ENCODE data around the gene SOWAHC. TPM values are rescaled to one million over a fixed set of nuclear protein-coding genes. Genes with fewer than 3 reads are reported as not detected.
"Not testable (repeated sequence)": the region's sequence is repeated elsewhere in the genome, so short reads cannot be mapped to it uniquely, and the experiment has no call there.

Gene SOWAHC
- polyA plus RNA-seq = 20.8 TPM
- long read RNA-seq, donor 1, full-length matches to known transcripts = 18 of 18 reads
- long read RNA-seq, donor 1, partial matches to known transcripts = 0 of 18 reads
- long read RNA-seq, donor 1, other reads (novel, unspliced or antisense) = 0 of 18 reads
- long read RNA-seq, donor 2, full-length matches to known transcripts = 34 of 34 reads
- long read RNA-seq, donor 2, partial matches to known transcripts = 0 of 34 reads
- long read RNA-seq, donor 2, other reads (novel, unspliced or antisense) = 0 of 34 reads
- long read RNA-seq, donor 3 = 0 reads
- long read RNA-seq, donor 4, full-length matches to known transcripts = 2 of 2 reads
- long read RNA-seq, donor 4, partial matches to known transcripts = 0 of 2 reads
- long read RNA-seq, donor 4, other reads (novel, unspliced or antisense) = 0 of 2 reads
- long read RNA-seq, donor 5, full-length matches to known transcripts = 26 of 26 reads
- long read RNA-seq, donor 5, partial matches to known transcripts = 0 of 26 reads
- long read RNA-seq, donor 5, other reads (novel, unspliced or antisense) = 0 of 26 reads
- long read RNA-seq, donor 6, full-length matches to known transcripts = 24 of 24 reads
- long read RNA-seq, donor 6, partial matches to known transcripts = 0 of 24 reads
- long read RNA-seq, donor 6, other reads (novel, unspliced or antisense) = 0 of 24 reads
- long read RNA-seq, donor 7, full-length matches to known transcripts = 24 of 24 reads
- long read RNA-seq, donor 7, partial matches to known transcripts = 0 of 24 reads
- long read RNA-seq, donor 7, other reads (novel, unspliced or antisense) = 0 of 24 reads
- long read RNA-seq, donor 8, full-length matches to known transcripts = 40 of 40 reads
- long read RNA-seq, donor 8, partial matches to known transcripts = 0 of 40 reads
- long read RNA-seq, donor 8, other reads (novel, unspliced or antisense) = 0 of 40 reads
- long read RNA-seq, donor 9, full-length matches to known transcripts = 21 of 21 reads
- long read RNA-seq, donor 9, partial matches to known transcripts = 0 of 21 reads
- long read RNA-seq, donor 9, other reads (novel, unspliced or antisense) = 0 of 21 reads
- long read RNA-seq, donor 10, full-length matches to known transcripts = 32 of 32 reads
- long read RNA-seq, donor 10, partial matches to known transcripts = 0 of 32 reads
- long read RNA-seq, donor 10, other reads (novel, unspliced or antisense) = 0 of 32 reads
- long read RNA-seq, donor 11, full-length matches to known transcripts = 12 of 12 reads
- long read RNA-seq, donor 11, partial matches to known transcripts = 0 of 12 reads
- long read RNA-seq, donor 11, other reads (novel, unspliced or antisense) = 0 of 12 reads

DNA sequence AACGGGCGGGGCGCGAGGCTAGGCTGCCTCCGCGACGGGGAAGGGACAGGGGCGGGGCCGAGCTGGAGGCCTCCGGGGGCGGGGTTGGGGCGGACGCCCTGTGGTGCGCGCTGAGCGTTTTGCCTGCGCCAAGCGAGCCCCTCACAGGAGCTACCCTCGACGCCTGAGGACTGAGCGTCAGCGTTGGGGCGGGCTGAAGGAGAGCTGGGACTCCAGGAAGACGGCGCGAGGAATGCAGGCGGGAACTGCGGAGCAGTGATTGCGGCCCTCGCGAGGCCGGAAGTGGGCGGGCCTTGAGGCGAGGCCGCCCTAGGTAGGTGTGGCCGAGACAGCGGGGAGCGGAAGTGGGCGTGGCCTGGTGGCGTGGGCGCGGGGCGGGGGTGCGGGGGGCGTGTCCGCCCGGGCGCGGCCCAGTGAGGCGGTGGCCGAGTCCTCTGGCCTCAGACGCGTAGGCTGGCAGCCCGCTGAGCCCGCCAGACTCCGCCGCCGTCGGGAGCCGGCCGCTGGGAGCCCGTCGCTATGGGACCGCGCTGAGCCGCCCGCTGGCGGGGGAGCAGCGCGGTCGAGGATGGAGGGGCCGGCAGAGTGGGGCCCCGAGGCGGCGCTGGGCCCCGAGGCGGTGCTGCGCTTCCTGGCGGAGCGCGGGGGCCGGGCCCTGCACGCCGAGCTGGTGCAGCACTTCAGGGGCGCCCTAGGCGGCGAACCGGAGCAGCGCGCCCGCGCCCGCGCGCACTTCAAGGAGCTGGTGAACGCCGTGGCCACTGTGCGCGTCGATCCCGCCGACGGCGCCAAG lies at the start of gene SOWAHC, which contains the start of gene SEPTIN10:
SOWAHC (plus strand) TSS at position 443 of the 793 bp plus-strand sequence; CDS start at position 569, 126 bp downstream.
SEPTIN10 (minus strand) TSS at position 45 of the 793 bp plus-strand sequence. CDS start 139 bp downstream, outside the sequence.
- Histone ChIP-seq H3K27me3 (ENCODE audit: control insufficient read depth, insufficient read depth, low read length) (no peaks in the 10 kb centered on the region), H3K27ac (ENCODE audit: low read length) (peak within 1 kb of the TSS; percentile 86), H3K9me3 (ENCODE audit: control insufficient read depth, low read depth, low read length) (peaks cover 3% of the 10 kb centered on the region), H3K36me3 (ENCODE audit: control insufficient read depth, insufficient read depth, low read length) (peaks cover under 1% of the 10 kb centered on the region), H3K4me3 (ENCODE audit: low read length) (peak within 1 kb of the TSS; percentile 82), H3K4me1 (ENCODE audit: control insufficient read depth, insufficient read depth, low read length) (peaks cover 31% of the 10 kb centered on the region)
- no CpG with 5 or more reads among the region's 104 CpGs for WGBS (ENCODE audit: insufficient coverage, low lambda C conversion rate)
- DNase-seq = peak; percentile 98 to 99

DNA sequence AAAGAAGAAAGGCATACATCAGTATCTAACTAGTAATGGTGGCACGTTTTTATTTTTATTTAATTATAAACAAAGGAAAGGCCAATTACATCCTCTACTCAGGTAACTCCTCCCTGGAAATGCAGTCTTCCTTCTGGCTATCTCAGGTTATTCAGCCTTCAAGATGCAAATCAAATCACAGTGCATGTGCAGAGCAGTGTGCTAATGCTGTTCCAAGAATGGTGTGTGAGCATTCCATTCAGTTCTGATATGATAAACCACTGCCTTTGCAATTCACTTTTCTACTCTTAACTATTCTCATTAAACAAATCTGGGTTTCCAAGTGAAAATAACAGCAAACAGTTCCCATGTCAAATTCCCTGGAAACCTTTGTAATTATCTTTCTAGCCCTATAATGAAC lies 38.8 kb upstream of the SOWAHC start:
- Histone ChIP-seq H3K4me3 (ENCODE audit: low read length) (no peak overlapping the region), H3K4me1 (ENCODE audit: control insufficient read depth, insufficient read depth, low read length) (no peaks in the 10 kb centered on the region), H3K27ac (ENCODE audit: low read length) (no peak overlapping the region), H3K9me3 (ENCODE audit: control insufficient read depth, low read depth, low read length) (no peaks in the 10 kb centered on the region), H3K27me3 (ENCODE audit: control insufficient read depth, insufficient read depth, low read length) (no peaks in the 10 kb centered on the region), H3K36me3 (ENCODE audit: control insufficient read depth, insufficient read depth, low read length) (peaks cover 8% of the 10 kb centered on the region)
- WGBS (ENCODE audit: insufficient coverage, low lambda C conversion rate) = no CpG with 5 or more reads among the region's 1 CpG
- no peak for DNase-seq

GRCh38 chr2:109577630-109578029 lies 36.5 kb upstream of the SOWAHC start:
- not testable (repeated sequence) for H3K4me3 ChIP-seq (ENCODE audit: low read length); H3K4me1 ChIP-seq (ENCODE audit: control insufficient read depth, insufficient read depth, low read length); H3K27ac ChIP-seq (ENCODE audit: low read length); H3K36me3 ChIP-seq (ENCODE audit: control insufficient read depth, insufficient read depth, low read length); H3K27me3 ChIP-seq (ENCODE audit: control insufficient read depth, insufficient read depth, low read length); DNase-seq; H3K9me3 ChIP-seq (ENCODE audit: control insufficient read depth, low read depth, low read length)
- WGBS (ENCODE audit: insufficient coverage, low lambda C conversion rate) = no CpG with 5 or more reads among the region's 7 CpGs

DNA sequence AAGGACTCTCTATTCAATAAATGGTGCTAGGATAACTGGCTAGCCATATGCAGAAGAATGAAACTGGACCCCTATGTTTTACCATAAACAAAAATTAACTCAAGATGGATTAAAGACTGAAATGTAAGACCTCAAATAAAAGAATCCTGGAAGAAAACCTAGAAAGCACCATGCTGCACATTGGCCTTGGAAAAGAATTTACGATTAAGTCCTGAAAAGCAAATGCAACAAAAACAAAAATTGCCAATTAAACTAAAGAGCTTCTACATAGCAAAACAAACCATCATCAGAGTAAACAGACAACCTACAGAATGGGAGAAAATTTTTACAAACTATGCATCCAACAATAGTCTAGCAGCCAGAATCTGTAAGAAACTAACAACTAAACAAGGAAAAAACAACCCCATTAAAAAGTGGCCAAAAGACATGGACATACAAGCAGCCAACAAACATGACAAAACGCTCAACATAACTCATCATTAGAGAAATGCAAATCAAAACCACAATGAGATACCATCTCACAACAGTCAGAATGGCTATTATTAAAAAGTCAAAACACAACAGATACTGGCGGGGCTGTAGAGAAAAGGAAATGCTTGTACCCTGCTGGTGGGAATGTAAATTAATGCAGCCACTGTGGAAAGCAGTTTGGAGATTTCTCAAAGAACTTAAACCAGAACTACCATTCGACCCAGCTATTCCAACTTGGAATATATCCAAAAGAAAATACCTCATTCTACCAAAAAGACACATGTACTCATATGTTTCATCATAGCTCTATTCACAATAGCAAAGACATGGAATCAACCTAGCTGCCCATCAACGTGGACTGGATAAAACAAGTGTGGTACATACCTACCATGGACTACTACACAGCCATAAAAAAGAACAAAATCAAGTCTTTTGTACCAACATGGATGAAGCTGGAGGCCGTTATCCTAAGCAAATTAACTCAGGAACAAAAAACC lies 31.0 kb upstream of the SOWAHC start:
- Histone ChIP-seq H3K27ac (ENCODE audit: low read length) (no peak overlapping the region), H3K4me3 (ENCODE audit: low read length) (no peak overlapping the region), H3K9me3 (ENCODE audit: control insufficient read depth, low read depth, low read length) (no peaks in the 10 kb centered on the region), H3K36me3 (ENCODE audit: control insufficient read depth, insufficient read depth, low read length) (peaks cover 9% of the 10 kb centered on the region), H3K4me1 (ENCODE audit: control insufficient read depth, insufficient read depth, low read length) (no peaks in the 10 kb centered on the region), H3K27me3 (ENCODE audit: control insufficient read depth, insufficient read depth, low read length) (no peaks in the 10 kb centered on the region)
- 93% methylated on average over 3 of the region's 6 CpGs for WGBS (ENCODE audit: insufficient coverage, low lambda C conversion rate)
- DNase-seq = no peak

DNA sequence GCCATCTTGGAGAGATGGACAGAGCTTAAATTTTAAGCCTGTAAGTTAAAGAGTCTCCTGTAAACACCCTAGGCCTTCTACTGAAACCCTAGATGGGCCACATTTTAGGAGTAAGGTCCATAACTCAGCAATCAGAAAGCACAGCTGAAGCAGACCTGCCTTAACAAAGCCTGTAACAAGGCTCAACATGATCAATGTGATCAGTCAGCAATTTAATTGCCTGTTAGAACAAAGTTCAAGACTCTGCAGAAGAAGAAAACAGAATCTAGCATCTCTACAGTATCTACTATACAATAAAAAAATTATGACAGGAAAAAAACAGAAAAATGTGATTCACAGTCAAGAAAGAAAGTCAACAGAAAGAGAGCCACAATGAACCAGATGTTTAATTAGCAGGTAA lies 27.5 kb upstream of the SOWAHC start:
- no peaks in the 10 kb centered on the region for H3K4me1 ChIP-seq (ENCODE audit: control insufficient read depth, insufficient read depth, low read length)
- no peaks in the 10 kb centered on the region for H3K9me3 ChIP-seq (ENCODE audit: control insufficient read depth, low read depth, low read length)
- no peaks in the 10 kb centered on the region for H3K27me3 ChIP-seq (ENCODE audit: control insufficient read depth, insufficient read depth, low read length)
- H3K4me3 ChIP-seq (ENCODE audit: low read length) = no peak overlapping the region
- no peak overlapping the region for H3K27ac ChIP-seq (ENCODE audit: low read length)
- no peak for DNase-seq
- peaks cover 7% of the 10 kb centered on the region for H3K36me3 ChIP-seq (ENCODE audit: control insufficient read depth, insufficient read depth, low read length)

- Histone ChIP-seq H3K27me3 (ENCODE audit: control insufficient read depth, insufficient read depth, low read length) (no peaks in the 10 kb centered on the region), H3K36me3 (ENCODE audit: control insufficient read depth, insufficient read depth, low read length) (peaks cover 11% of the 10 kb centered on the region), H3K4me3 (ENCODE audit: low read length) (no peak overlapping the region), H3K4me1 (ENCODE audit: control insufficient read depth, insufficient read depth, low read length) (no peaks in the 10 kb centered on the region), H3K27ac (ENCODE audit: low read length) (no peak overlapping the region), H3K9me3 (ENCODE audit: control insufficient read depth, low read depth, low read length) (no peaks in the 10 kb centered on the region)
- no peak for DNase-seq
These were observed 23.0 kb upstream of the SOWAHC start for GRCh38 chr2:109591206-109591605.

DNA sequence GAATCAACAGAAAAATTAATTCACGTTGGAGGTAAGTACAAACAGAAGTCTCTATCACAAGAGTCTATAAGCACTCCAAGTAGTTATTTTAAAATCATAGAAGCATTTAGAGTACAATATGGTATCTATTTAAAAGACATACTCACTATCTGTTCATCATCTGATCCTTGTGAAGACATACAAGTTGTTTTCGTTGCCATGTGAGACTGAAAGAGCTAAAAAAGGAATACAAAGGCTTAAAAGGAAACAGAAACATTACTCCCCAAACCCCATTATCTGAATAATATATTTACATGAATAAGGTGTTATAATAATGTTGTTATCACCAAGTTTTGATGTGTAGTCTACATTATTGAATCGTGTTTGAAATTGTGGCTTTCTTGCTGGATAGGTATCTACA lies 21.3 kb upstream of the SOWAHC start:
- DNase-seq = no peak
- no peak overlapping the region for H3K27ac ChIP-seq (ENCODE audit: low read length)
- H3K4me3 ChIP-seq (ENCODE audit: low read length) = no peak overlapping the region
- no peaks in the 10 kb centered on the region for H3K9me3 ChIP-seq (ENCODE audit: control insufficient read depth, low read depth, low read length)
- 83% methylated on average over 1 of the region's 3 CpGs for WGBS (ENCODE audit: insufficient coverage, low lambda C conversion rate)
- H3K4me1 ChIP-seq (ENCODE audit: control insufficient read depth, insufficient read depth, low read length) = no peaks in the 10 kb centered on the region
- no peaks in the 10 kb centered on the region for H3K27me3 ChIP-seq (ENCODE audit: control insufficient read depth, insufficient read depth, low read length)
- peaks cover 13% of the 10 kb centered on the region for H3K36me3 ChIP-seq (ENCODE audit: control insufficient read depth, insufficient read depth, low read length)

GRCh38 chr2:109594246-109594885 lies 19.8 kb upstream of the SOWAHC start:
- Histone ChIP-seq H3K27ac (ENCODE audit: low read length) (no peak overlapping the region), H3K36me3 (ENCODE audit: control insufficient read depth, insufficient read depth, low read length) (peaks cover 13% of the 10 kb centered on the region), H3K4me1 (ENCODE audit: control insufficient read depth, insufficient read depth, low read length) (no peaks in the 10 kb centered on the region), H3K27me3 (ENCODE audit: control insufficient read depth, insufficient read depth, low read length) (no peaks in the 10 kb centered on the region), H3K4me3 (ENCODE audit: low read length) (no peak overlapping the region), H3K9me3 (ENCODE audit: control insufficient read depth, low read depth, low read length) (no peaks in the 10 kb centered on the region)
- WGBS (ENCODE audit: insufficient coverage, low lambda C conversion rate) = 70% methylated on average over 4 of the region's 16 CpGs
- DNase-seq = no peak

Measured in large intestine (tissue), 12 donors.